ENCODE data around the gene FAM120A.

FAM120A gene

GRCh38 chr9:93470391-93470790 is 18.9 kb downstream of the FAM120A start:
- DNase-seq (ENCODE audit: low read depth), result no peak

GRCh38 chr9:93471124-93471523 is 19.6 kb downstream of the FAM120A start:
- no peak for DNase-seq (ENCODE audit: low read depth)

GRCh38 chr9:93473411-93473810 is 21.9 kb downstream of the FAM120A start:
- DNase-seq (ENCODE audit: low read depth), result no peak

GRCh38 chr9:93475108-93475507 is 23.6 kb downstream of the FAM120A start:
- no peak for DNase-seq (ENCODE audit: low read depth)

- no peak for DNase-seq (ENCODE audit: low read depth)
These were observed 24.4 kb downstream of the FAM120A start for GRCh38 chr9:93475856-93476255.

GRCh38 chr9:93476924-93477323 is 25.4 kb downstream of the FAM120A start:
- no peak for DNase-seq (ENCODE audit: low read depth)

GRCh38 chr9:93477397-93477796 is 25.9 kb downstream of the FAM120A start:
- no peak for DNase-seq (ENCODE audit: low read depth)

DNA sequence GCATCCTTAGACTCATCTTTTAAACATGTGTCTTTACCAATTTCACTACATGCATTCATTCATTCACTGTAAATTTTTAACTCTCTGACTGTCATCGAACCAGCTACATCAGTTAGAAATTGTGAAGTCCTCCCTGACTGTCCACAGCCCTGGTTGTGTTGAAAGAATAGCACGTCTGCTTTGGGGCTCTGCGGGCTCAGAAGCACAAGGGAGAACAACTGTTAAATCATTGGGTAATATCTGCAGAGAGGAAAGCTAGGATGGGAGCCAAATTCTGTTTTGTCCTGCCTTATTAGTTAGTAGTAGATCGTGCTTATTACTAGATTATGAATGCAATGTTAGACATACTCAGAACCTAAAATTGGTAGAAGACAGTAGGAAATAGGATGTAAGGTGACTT is 28.2 kb downstream of the FAM120A start:
- no peak for DNase-seq (ENCODE audit: low read depth)

DNA sequence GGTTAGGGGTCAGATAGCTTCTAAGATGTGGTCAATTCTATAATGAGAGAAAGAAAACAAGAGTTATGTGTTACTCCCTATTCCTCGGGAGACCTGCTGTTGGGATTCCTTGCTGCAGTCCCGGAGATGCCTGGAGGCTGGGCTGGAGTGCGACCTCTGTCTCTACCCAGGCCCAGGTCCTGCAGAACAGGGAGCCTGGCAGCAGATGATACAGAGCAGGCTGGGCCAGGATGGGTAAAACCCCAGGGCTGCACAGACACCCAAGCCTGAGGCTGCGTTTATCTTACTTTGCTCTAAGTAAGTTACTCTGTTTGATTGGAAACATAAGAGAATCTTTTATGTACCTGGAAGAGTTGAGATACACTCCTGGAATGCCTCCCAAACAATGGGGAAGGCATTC is 28.8 kb downstream of the FAM120A start:
- no peak for DNase-seq (ENCODE audit: low read depth)

DNA sequence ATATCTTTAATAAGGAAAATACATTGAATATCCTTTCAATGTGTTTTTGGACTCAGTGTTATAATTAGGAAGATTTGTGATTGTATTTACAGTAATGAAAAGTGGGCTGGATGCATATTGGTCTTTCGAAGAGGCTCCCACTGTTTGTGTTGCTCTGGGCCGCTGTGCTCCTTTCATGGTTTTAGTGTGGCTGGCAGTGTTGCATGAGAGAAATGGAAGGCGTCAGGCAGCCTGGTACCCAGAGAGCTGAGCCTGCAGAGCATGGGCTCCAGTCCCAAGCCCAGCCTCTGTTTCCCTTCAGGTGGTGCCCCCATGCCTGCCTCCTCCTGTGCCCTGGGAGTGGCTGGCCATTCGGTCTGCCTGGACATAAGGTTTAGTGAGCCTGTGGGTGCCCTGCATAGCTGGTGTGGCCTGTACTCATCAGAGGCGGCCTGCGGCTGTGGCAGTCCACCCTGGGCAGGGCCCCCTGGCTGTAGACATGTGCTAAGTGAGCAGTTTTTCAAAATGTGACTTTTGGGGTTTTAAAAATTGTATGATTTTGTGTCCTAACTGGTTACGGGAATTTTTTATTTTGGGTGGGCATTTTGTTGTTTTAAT is 29.3 kb downstream of the FAM120A start:
- no peak for DNase-seq (ENCODE audit: low read depth)

DNA sequence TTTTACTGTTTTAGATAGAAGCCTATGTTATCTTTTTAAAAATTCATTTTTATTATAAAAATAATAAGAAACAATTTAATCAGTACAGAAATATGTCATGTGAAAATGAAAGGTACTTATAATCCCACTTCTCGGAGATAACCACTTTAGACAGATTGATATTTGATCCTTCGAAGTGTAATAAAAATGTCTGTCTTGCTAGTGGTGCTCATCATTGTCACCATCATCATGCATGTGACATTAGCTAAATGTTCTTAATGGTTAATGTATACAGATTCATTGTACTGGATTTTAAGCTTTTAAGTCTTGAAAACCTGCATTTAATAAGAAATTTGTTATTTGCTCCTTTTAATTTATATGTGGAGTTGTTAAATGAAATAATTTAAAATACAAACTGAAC is 32.0 kb downstream of the FAM120A start:
- DNase-seq (ENCODE audit: low read depth), result no peak

DNA sequence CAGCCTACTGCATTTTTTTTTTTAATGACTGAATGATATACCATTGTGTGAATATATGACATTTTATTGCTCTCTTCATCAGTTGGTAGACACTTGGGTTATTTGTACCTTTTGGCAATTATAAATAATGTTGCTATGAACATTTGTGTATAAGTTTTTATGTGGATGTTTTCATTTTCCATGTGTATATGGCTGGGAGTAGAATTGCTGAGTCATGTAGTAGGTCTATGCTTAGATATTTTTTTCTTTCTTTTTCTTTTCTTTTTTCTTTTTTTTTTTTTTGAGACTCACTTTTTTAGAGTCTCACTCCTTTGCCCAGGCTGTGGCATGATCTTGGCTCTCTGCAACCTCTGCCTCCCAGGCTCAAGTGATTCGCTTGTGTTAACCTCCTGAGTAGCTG is 34.8 kb downstream of the FAM120A start:
- DNase-seq (ENCODE audit: low read depth), result no peak

- no peak for DNase-seq (ENCODE audit: low read depth)
These were observed 36.8 kb downstream of the FAM120A start for GRCh38 chr9:93488244-93488643.

GRCh38 chr9:93491593-93492232 is 40.2 kb downstream of the FAM120A start:
- no peak for DNase-seq (ENCODE audit: low read depth)

- DNase-seq (ENCODE audit: low read depth), result no peak
These were observed 40.8 kb downstream of the FAM120A start for GRCh38 chr9:93492327-93492726.

DNA sequence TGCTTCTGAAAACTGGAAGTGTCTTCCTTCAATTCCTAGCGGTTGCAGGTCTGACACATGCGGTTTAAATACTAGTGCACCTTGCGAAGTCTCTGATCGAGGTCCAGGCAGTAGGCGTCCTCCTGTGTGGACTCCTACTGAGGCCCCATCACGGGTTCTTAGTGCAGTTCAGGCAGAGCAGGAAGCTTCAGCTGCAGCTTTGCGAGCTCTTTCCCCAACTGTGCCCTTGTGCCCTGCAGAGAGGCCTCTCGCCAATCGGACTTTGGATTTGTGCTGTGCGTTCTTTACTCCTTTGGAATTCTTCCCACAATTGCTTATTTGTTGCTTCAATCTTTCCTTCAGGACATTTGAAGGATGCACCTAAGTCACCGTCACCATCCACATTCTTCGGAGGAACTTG is 42.5 kb downstream of the FAM120A start:
- no peak for DNase-seq (ENCODE audit: low read depth)

- DNase-seq (ENCODE audit: low read depth), result no peak
These were observed 44.8 kb downstream of the FAM120A start for GRCh38 chr9:93496285-93496684.

DNA sequence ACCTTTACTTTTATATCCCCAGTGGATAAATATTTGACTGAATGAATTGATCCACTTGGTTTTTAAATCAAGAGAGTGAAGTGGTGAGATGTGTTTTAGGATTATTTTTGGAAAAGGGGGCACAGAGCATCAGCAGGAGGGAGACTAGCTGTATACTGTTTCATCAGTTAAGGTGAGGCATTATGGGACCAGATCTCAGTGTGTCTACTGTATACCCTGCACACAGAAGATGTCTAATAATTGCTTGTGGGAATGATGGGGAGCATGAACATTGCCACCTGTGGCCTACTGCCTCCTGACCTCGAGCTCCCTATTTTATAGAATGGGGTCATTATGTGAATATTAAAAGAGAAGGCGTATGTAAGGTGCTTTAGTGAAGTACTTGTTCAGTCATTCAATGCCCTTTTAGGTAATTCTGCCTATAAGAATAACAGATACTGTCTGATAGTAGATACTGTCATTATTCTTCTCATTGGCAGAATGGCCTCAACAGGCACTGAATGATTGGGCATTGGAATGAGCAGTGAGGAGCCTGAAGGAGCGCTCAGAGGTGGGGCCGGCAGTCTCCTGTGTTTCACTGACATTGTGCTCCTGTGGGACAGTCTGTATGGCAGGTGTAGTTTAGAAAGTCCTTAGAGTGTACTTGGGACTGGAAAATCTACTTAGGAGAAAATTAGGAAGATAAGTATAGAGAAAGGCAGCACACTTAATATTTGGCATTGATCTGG is 49.2 kb downstream of the FAM120A start:
- DNase-seq (ENCODE audit: low read depth), result no peak

DNA sequence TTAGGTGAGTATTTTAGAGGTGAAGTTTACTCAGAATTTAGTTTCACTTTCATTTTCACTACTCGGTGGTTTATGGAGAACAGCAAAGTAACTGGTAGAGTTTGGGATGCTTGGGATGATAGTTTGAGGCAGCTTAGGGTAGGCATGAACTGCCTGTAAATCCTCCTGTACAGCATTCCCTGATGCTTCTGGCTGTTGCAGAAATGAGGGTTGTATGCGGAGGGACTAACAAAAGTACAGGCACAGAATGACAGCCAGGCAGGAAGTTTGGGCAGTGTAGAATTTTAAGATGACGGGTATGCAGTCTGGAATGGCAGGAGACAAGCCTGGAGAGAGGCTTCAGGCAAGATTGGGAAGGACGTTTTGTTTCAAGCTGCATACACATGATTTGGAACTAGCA is 49.9 kb downstream of the FAM120A start:
- DNase-seq (ENCODE audit: low read depth), result no peak

- DNase-seq (ENCODE audit: low read depth), result no peak
These were observed 51.9 kb downstream of the FAM120A start for GRCh38 chr9:93503381-93503780.

GRCh38 chr9:93505541-93506132 is 54.2 kb downstream of the FAM120A start:
- no peak for DNase-seq (ENCODE audit: low read depth)

DNA sequence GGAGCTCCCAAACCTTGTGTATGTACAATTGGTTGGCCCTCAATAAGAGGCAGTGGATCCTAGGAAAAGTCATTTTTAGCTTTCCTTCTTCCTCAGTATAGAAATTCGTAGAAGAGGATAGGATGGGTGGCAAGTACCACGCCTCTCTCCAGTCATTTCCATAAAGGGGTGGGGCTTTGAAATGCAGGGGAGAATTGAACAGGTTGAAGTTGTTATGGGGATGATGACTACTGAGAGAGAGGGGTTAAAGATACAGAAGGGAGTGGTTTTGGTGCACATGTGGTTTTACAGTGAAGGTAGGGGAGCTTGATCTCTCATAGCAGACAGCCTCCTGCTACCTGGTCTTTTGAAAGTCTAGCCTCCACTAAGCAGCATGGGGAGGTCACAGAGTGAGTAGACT is 56.3 kb downstream of the FAM120A start:
- no peak for DNase-seq (ENCODE audit: low read depth)

GRCh38 chr9:93508207-93508606 is 56.7 kb downstream of the FAM120A start:
- DNase-seq (ENCODE audit: low read depth), result no peak
